H1 (cell line): ENCODE measurements around the gene DLGAP5. TPM values are rescaled to one million over a fixed set of nuclear protein-coding genes. Genes with fewer than 3 reads are reported as not detected.

ENCODE experiments used
- CTCF ChIA-PET: fragments of 300-600 bp; sonication (Branson Sonifier 250); formaldehyde crosslinking; loops from one replicate; lab custom pipeline; 2021; ENCODE audit not compliant: partially characterized antibody; lab: Charles Lee
- POLR2A ChIA-PET: fragments of 300-600 bp; sonication (Branson Sonifier 250); formaldehyde crosslinking; loops from one replicate; lab custom pipeline; 2021; ENCODE audit warnings: inconsistent platforms; ENCODE audit not compliant: partially characterized antibody; lab: Charles Lee
- DNase-seq, 2 experiments: peaks; one replicate each; pipeline versions ENCODE4 v3.0.0 to v3.0.0-alpha.2; 2010 to 2022; ENCODE audit warnings: low spot score in 2 of 2, low read depth in 1 of 2, mixed read lengths in 1 of 2
- FAIRE-seq: peaks from 2 replicates; lab custom pipeline; 2011; peaks lifted over from hg19 to GRCh38; lab: Jason Lieb, UNC
- H2AFZ ChIP-seq: 2 replicates; pipeline ENCODE4 v1.8.1; 2012; ENCODE audit warnings: low read length, inconsistent platforms
- H2AK5ac ChIP-seq: 2 replicates; pipeline ENCODE4 v1.6.1; 2013; ENCODE audit warnings: low read depth, low read length
- H2BK120ac ChIP-seq: replicated peaks from 2 replicates; pipeline ENCODE3; 2013; ENCODE audit warnings: low read depth, low read length, inconsistent platforms
- H2BK12ac ChIP-seq: 2 replicates; pipeline ENCODE4 v1.6.1; 2013; ENCODE audit warnings: low read depth, low read length
- H2BK15ac ChIP-seq: 2 replicates; pipeline ENCODE4 v1.6.1; 2013; ENCODE audit warnings: low read length
- H2BK20ac ChIP-seq: 2 replicates; pipeline ENCODE4 v1.6.1; 2013; ENCODE audit warnings: low read length
- H2BK5ac ChIP-seq: 2 replicates; pipeline ENCODE4 v1.6.1; 2013; ENCODE audit warnings: low read depth, low read length
- H3K14ac ChIP-seq: 2 replicates; pipeline ENCODE4 v1.6.1; 2013; ENCODE audit warnings: inconsistent platforms; ENCODE audit not compliant: insufficient read length
- H3K18ac ChIP-seq: 2 replicates; pipeline ENCODE4 v1.6.1; 2013; ENCODE audit warnings: low read length; ENCODE audit errors: extremely low read depth
- H3K23ac ChIP-seq: 2 replicates; pipeline ENCODE4 v1.6.1; 2013; ENCODE audit warnings: inconsistent platforms; ENCODE audit not compliant: insufficient read length
- H3K23me2 ChIP-seq: 2 replicates; pipeline ENCODE4 v1.6.1; 2013; ENCODE audit warnings: low read depth, low read length
- H3K27ac ChIP-seq: 2 replicates; pipeline ENCODE4 v1.6.1; 2011; ENCODE audit warnings: low read depth, low read length, inconsistent platforms
- H3K27me3 ChIP-seq, 4 experiments: replicated peaks in 1 of 4; 1 replicate in 1 of 4; 2 replicates in 3 of 4; pipeline versions ENCODE4 v1.6.1 to v1.8.1; 2011 to 2013; ENCODE audit warnings: low read length in 3 of 4, mild to moderate bottlenecking in 3 of 4, inconsistent platforms in 2 of 4, mixed read lengths in 2 of 4, moderate library complexity in 1 of 4; ENCODE audit not compliant: control insufficient read depth in 3 of 4, insufficient read depth in 3 of 4; ENCODE audit errors: extremely low read depth in 1 of 4
- H3K36me3 ChIP-seq, 4 experiments: 2 replicates each; pipeline versions ENCODE4 v1.6.1 to v1.8.1; 2011 to 2013; ENCODE audit warnings: mild to moderate bottlenecking in 4 of 4, low read length in 3 of 4, moderate library complexity in 2 of 4, control low read depth in 1 of 4, inconsistent platforms in 1 of 4; ENCODE audit not compliant: insufficient read depth in 4 of 4, control insufficient read depth in 2 of 4
- H3K4ac ChIP-seq: replicated peaks from 2 replicates; pipeline ENCODE3; 2013; ENCODE audit warnings: low read length, low read depth, mixed read lengths, inconsistent platforms; ENCODE audit not compliant: insufficient read length
- H3K4me1 ChIP-seq, 4 experiments: replicated peaks in 1 of 4; 1 replicate in 1 of 4; 2 replicates in 3 of 4; pipeline versions ENCODE4 v1.6.1 to v1.8.1; 2011 to 2013; ENCODE audit warnings: low read length in 3 of 4, inconsistent platforms in 2 of 4, mixed read lengths in 1 of 4; ENCODE audit not compliant: insufficient read depth in 4 of 4, control insufficient read depth in 3 of 4
- H3K4me2 ChIP-seq, 2 experiments: 2 replicates each; pipeline versions ENCODE4 v1.6.1 to v1.8.1; 2011 to 2013; ENCODE audit warnings: low read depth in 2 of 2, low read length in 2 of 2, control low read depth in 1 of 2, inconsistent platforms in 1 of 2, mild to moderate bottlenecking in 1 of 2; ENCODE audit not compliant: insufficient read depth in 1 of 2
- H3K4me3 ChIP-seq, 4 experiments: fragments of 200-600, 300-600 bp in 1 of 4; sonication (generic), shearing (Covaris generic), sonication (Bioruptor Twin) in 1 of 4; 2 replicates each; pipeline versions ENCODE4 v1.5.1 to v1.8.1; 2011 to 2016; ENCODE audit warnings: low read length in 4 of 4, low read depth in 3 of 4, control low read depth in 2 of 4, inconsistent platforms in 2 of 4, mild to moderate bottlenecking in 2 of 4, mixed read lengths in 1 of 4, moderate library complexity in 1 of 4; ENCODE audit not compliant: insufficient read depth in 2 of 4; ENCODE audit errors: extremely low read depth in 1 of 4
- H3K56ac ChIP-seq: replicated peaks from 2 replicates; pipeline ENCODE3; 2013; ENCODE audit warnings: low read depth, mild to moderate bottlenecking, mixed read lengths, low read length, inconsistent platforms; ENCODE audit not compliant: insufficient read length
- H3K79me1 ChIP-seq: 2 replicates; pipeline ENCODE4 v1.6.1; 2013; ENCODE audit warnings: low read depth, low read length, control low read depth
- H3K79me2 ChIP-seq, 2 experiments: 2 replicates each; pipeline versions ENCODE4 v1.6.1 to v1.8.1; 2012 to 2013; ENCODE audit warnings: low read length in 2 of 2, mild to moderate bottlenecking in 2 of 2, inconsistent platforms in 1 of 2; ENCODE audit not compliant: insufficient read depth in 2 of 2, control insufficient read depth in 1 of 2
- H3K9ac ChIP-seq, 4 experiments: replicated peaks in 1 of 4; 1 replicate in 1 of 4; 2 replicates in 3 of 4; pipeline versions ENCODE4 v1.6.1 to v1.8.1; 2011 to 2013; ENCODE audit warnings: low read depth in 3 of 4, low read length in 3 of 4, control low read depth in 2 of 4, mild to moderate bottlenecking in 2 of 4, moderate library complexity in 2 of 4, inconsistent platforms in 1 of 4; ENCODE audit errors: extremely low read depth in 1 of 4
- H3K9me3 ChIP-seq, 2 experiments: 2 replicates each; pipeline versions ENCODE4 v1.6.1 to v1.8.1; 2012 to 2013; ENCODE audit warnings: mild to moderate bottlenecking in 2 of 2, moderate library complexity in 2 of 2, control low read depth in 1 of 2, inconsistent platforms in 1 of 2, low read depth in 1 of 2, low read length in 1 of 2, mixed read lengths in 1 of 2; ENCODE audit not compliant: insufficient read depth in 2 of 2
- H4K20me1 ChIP-seq, 2 experiments: replicated peaks in 1 of 2; 2 replicates each; pipeline versions ENCODE3 to v1.8.1; 2011 to 2013; ENCODE audit warnings: inconsistent platforms in 2 of 2, low read length in 2 of 2, mild to moderate bottlenecking in 1 of 2; ENCODE audit not compliant: insufficient read depth in 2 of 2, control insufficient read depth in 1 of 2
- H4K5ac ChIP-seq: 2 replicates; pipeline ENCODE4 v1.6.1; 2013; ENCODE audit warnings: low read length, low read depth, mixed read lengths, inconsistent platforms; ENCODE audit not compliant: insufficient read length
- H4K8ac ChIP-seq: 2 replicates; pipeline ENCODE4 v1.8.0; 2013; ENCODE audit warnings: mild to moderate bottlenecking, moderate library complexity, low read length, inconsistent platforms; ENCODE audit not compliant: insufficient read depth; ENCODE audit errors: extremely low read depth
- H4K91ac ChIP-seq: replicated peaks from 2 replicates; pipeline ENCODE3; 2013; ENCODE audit warnings: low read length, mixed read lengths, inconsistent platforms; ENCODE audit not compliant: insufficient read length
- CBX5 ChIP-seq: fragments of 300-800, 300-1000 bp; sonication (generic); IDR thresholded peaks from 2 replicates; pipeline ENCODE4 v1.7.1; 2016; ENCODE audit warnings: antibody characterized with exemption, low read length, low read depth
- CBX8 ChIP-seq: fragments of 300-800, 300-1000 bp; sonication (generic); IDR thresholded peaks from 2 replicates; pipeline ENCODE4 v1.7.1; 2016; ENCODE audit warnings: low read depth, low read length, borderline replicate concordance
- HDAC6 ChIP-seq: IDR thresholded peaks from one replicate; pipeline ENCODE4 v1.7.1; 2012; ENCODE audit warnings: low read depth, mild to moderate bottlenecking, inconsistent platforms, low read length, moderate library complexity
- JUND ChIP-seq: IDR thresholded peaks from 2 replicates; pipeline ENCODE4 v1.6.1; 2011; ENCODE audit warnings: mild to moderate bottlenecking, improper control_type of control experiment, low read length
- RAD21 ChIP-seq, 2 experiments: IDR thresholded peaks in 1 of 2; conservative IDR thresholded peaks in 1 of 2; 2 replicates each; pipeline ENCODE4 v1.6.1; 2011; ENCODE audit warnings: low read depth in 2 of 2, low read length in 2 of 2, improper control_type of control experiment in 1 of 2, inconsistent platforms in 1 of 2, mild to moderate bottlenecking in 1 of 2, moderate library complexity in 1 of 2
- RFX5 ChIP-seq: IDR thresholded peaks from 2 replicates; pipeline ENCODE4 v1.6.1; 2011; ENCODE audit warnings: low read depth, low read length, improper control_type of control experiment, borderline replicate concordance
- SUZ12 ChIP-seq: fragments of 200-600 bp; sonication (generic); IDR thresholded peaks from 2 replicates; pipeline ENCODE4 v1.6.1; 2012; ENCODE audit warnings: mild to moderate bottlenecking, inconsistent platforms, low read length, moderate library complexity, mixed read lengths
- TAF7 ChIP-seq: optimal IDR thresholded peaks from 2 replicates; pipeline ENCODE3; 2011; ENCODE audit warnings: low read depth, mild to moderate bottlenecking, inconsistent platforms, low read length, moderate library complexity, borderline replicate concordance
- TEAD4 ChIP-seq: IDR thresholded peaks from 2 replicates; pipeline ENCODE4 v1.6.1; 2012; ENCODE audit warnings: low read depth, low read length, inconsistent platforms, mixed read lengths
- WGBS, 2 experiments: shearing (Covaris generic) in 1 of 2; methylation state at CpG; one replicate each; pipeline versions ENCODE4 v1.1.6 to v1.1.7; 2013 to 2015; ENCODE audit warnings: low lambda C conversion rate in 2 of 2, mixed read lengths in 2 of 2, inconsistent platforms in 1 of 2, low coverage in 1 of 2, missing lambda C conversion rate in 1 of 2; ENCODE audit not compliant: insufficient replicate concordance in 2 of 2, insufficient coverage in 1 of 2, insufficient read length in 1 of 2; ENCODE audit errors: extremely low coverage in 1 of 2, missing lambda C conversion rate in 1 of 2; 5-methylcytosine and 5-hydroxymethylcytosine counted together
- polyA plus RNA-seq, 7 experiments: library from polyadenylated mRNA; depleted of rRNA in 3 of 7; stranded (reverse) in 5 of 7; unstranded in 2 of 7; fragments of >200 nt in 5 of 7; fragments of 200-250 nt in 2 of 7; gene quantifications; 1 replicate in 5 of 7; 2 replicates in 1 of 7; 4 replicates in 1 of 7; pipeline versions ENCODE4 v1.2.1 to v1.2.3, GENCODE V29; 2011 to 2013; ENCODE audit warnings: missing spikeins in 2 of 7, mixed read lengths in 2 of 7
- total RNA-seq: library from RNA; stranded (reverse); fragmentation: NEBNext Ultra II Directional; extraction: Animal tissue kit (Norgen Biotek cat#: 25700); gene quantifications from 2 replicates; pipeline ENCODE4 v1.2.1, GENCODE V29; 2021

The DLGAP5 gene
- total and polyA plus RNA-seq, 2 of the 8 experiments (the other 6 are each of a cell fraction or from before 2014, with no cell fraction given) = 16.9 to 155 TPM

GRCh38 chr14:55152052-55152753 is 39.2 kb downstream of the DLGAP5 start:
- Histone ChIP-seq H3K9me3 (no peaks in the 10 kb centered on the region), H3K18ac (no peak overlapping the region), H2BK5ac (no peak overlapping the region), H3K4me3 (no peak overlapping the region), H3K4me1 (no peaks in the 10 kb centered on the region), H3K56ac (no peak overlapping the region), H3K9ac (no peak overlapping the region), H4K91ac (no peak overlapping the region), H2AFZ (no peak overlapping the region), H3K4me2 (no peak overlapping the region), H3K23ac (no peak overlapping the region), H2BK20ac (no peak overlapping the region), H4K5ac (no peak overlapping the region), H3K14ac (no peak overlapping the region), H3K27ac (no peak overlapping the region), H3K27me3 (no peaks in the 10 kb centered on the region), H2AK5ac (no peak overlapping the region), H2BK12ac (no peak overlapping the region), H2BK15ac (no peak overlapping the region), H2BK120ac (no peak overlapping the region), H3K4ac (no peak overlapping the region), H4K20me1 (no peaks in the 10 kb centered on the region), H3K79me1 (no peaks in the 10 kb centered on the region), H3K23me2 (no peaks in the 10 kb centered on the region), H3K36me3 (peaks cover 17 to 77% (median 58%) of the 10 kb centered on the region in 4 experiments), H4K8ac (no peak overlapping the region), H3K79me2 (no peaks in the 10 kb centered on the region)
- CTCF ChIA-PET = interaction anchor here (0.9 to 2.4 kb wide), 4 partner anchors 14 to 62 kb away, joined by 4 to 12 read pairs (median 8); no protein-coding TSS in a partner anchor
- FAIRE-seq = no peak
- no peak for DNase-seq
- POLR2A ChIA-PET = interaction anchor here (1.0 to 1.8 kb wide), 3 partner anchors 10 to 37 kb away, joined by 3 to 7 read pairs (median 4); no protein-coding TSS in a partner anchor
- WGBS, 2 experiments = 83% methylated on average over 1 of the region's 1 CpG; no CpG with 5 or more reads in 1 of the 2 experiments
- no peak for TF ChIP-seq CBX8
- no peak for TF ChIP-seq CBX5
- TF ChIP-seq TAF7 = no peak
- TF ChIP-seq RAD21 (IDR thresholded peaks at IDR 0.05 in 1 of 2, conservative IDR thresholded peaks at IDR 0.05 in 1 of 2; ENCODE audit: low read depth in 2 of 2, low read length in 2 of 2) = no peak
- no peak for TF ChIP-seq JUND
- TF ChIP-seq HDAC6 = no peak
- TF ChIP-seq RFX5 = no peak
- no peak for TF ChIP-seq TEAD4
- TF ChIP-seq SUZ12 = no peak
